HG03469 (cell line): ENCODE results near the gene MMP15.
"Not testable (repeated sequence)": the region's sequence is repeated elsewhere in the genome, so short reads cannot be mapped to it uniquely, and the experiment has no call there.

Source experiments
- ATAC-seq: cut with Tn5 transposase; IDR thresholded peaks from one replicate; pipeline ENCODE4 v1.9.1; 2021; ENCODE audit warnings: mild to moderate bottlenecking, moderate library complexity, moderate number of reproducible peaks; ENCODE audit not compliant: unreplicated experiment

MMP15 gene

GRCh38 chr16:57996406-57997175 is 29.0 kb upstream of the MMP15 start:
- no peak for ATAC-seq

- ATAC-seq, result no peak
These were observed 28.4 kb upstream of the MMP15 start for GRCh38 chr16:57997176-57997527.

- no peak for ATAC-seq
These were observed 27.9 kb upstream of the MMP15 start for GRCh38 chr16:57997528-57998265.

- ATAC-seq, result no peak
These were observed 27.1 kb upstream of the MMP15 start for GRCh38 chr16:57998486-57998885.

GRCh38 chr16:57998992-57999365 is 26.6 kb upstream of the MMP15 start:
- no peak for ATAC-seq

- ATAC-seq, result no peak
These were observed 26.1 kb upstream of the MMP15 start for GRCh38 chr16:57999366-57999970.

GRCh38 chr16:57999971-58000705 is 25.4 kb upstream of the MMP15 start, which contains the start of gene ZNF319:
ZNF319 (minus strand) TSS chr16:58000672; CDS start chr16:57998265, 2,407 bp downstream.
- ATAC-seq, result peak; percentile 10

GRCh38 chr16:58000706-58001676 is 24.6 kb upstream of the MMP15 start, which contains the start of gene USB1:
USB1 (plus strand) TSS chr16:58001407; CDS start chr16:58001484, 77 bp downstream.
- ATAC-seq, result peak; percentile 69

- ATAC-seq, result no peak
These were observed 23.7 kb upstream of the MMP15 start for GRCh38 chr16:58001781-58002415.

GRCh38 chr16:58002416-58002800 is 23.1 kb upstream of the MMP15 start:
- ATAC-seq, result no peak

GRCh38 chr16:58002936-58003335 is 22.6 kb upstream of the MMP15 start:
- no peak for ATAC-seq

- not testable (repeated sequence) for ATAC-seq
These were observed 20.8 kb upstream of the MMP15 start for GRCh38 chr16:58004736-58005135.

GRCh38 chr16:58009856-58010416 is 15.6 kb upstream of the MMP15 start:
- ATAC-seq, result no peak

GRCh38 chr16:58010886-58011285 is 14.7 kb upstream of the MMP15 start:
- no peak for ATAC-seq

GRCh38 chr16:58011652-58012051 is 13.9 kb upstream of the MMP15 start:
- no peak for ATAC-seq

- ATAC-seq, result no peak
These were observed 13.1 kb upstream of the MMP15 start for GRCh38 chr16:58012481-58012880.

GRCh38 chr16:58013201-58013956 is 12.2 kb upstream of the MMP15 start:
- ATAC-seq, result no peak

- no peak for ATAC-seq
These were observed 8.6 kb upstream of the MMP15 start for GRCh38 chr16:58016840-58017446.
